H1 (cell line): ENCODE measurements around the gene ATAD3A. TPM values are rescaled to one million over a fixed set of nuclear protein-coding genes. Genes with fewer than 3 reads are reported as not detected.

Experiments
- CTCF ChIA-PET: fragments of 300-600 bp; sonication (Branson Sonifier 250); formaldehyde crosslinking; loops from one replicate; lab custom pipeline; 2021; ENCODE audit not compliant: partially characterized antibody; lab: Charles Lee
- POLR2A ChIA-PET: fragments of 300-600 bp; sonication (Branson Sonifier 250); formaldehyde crosslinking; loops from one replicate; lab custom pipeline; 2021; ENCODE audit warnings: inconsistent platforms; ENCODE audit not compliant: partially characterized antibody; lab: Charles Lee
- DNase-seq, 2 experiments: peaks; one replicate each; pipeline versions ENCODE4 v3.0.0 to v3.0.0-alpha.2; 2010 to 2022; ENCODE audit warnings: low spot score in 2 of 2, low read depth in 1 of 2, mixed read lengths in 1 of 2
- FAIRE-seq: peaks from 2 replicates; lab custom pipeline; 2011; peaks lifted over from hg19 to GRCh38; lab: Jason Lieb, UNC
- H2AFZ ChIP-seq: 2 replicates; pipeline ENCODE4 v1.8.1; 2012; ENCODE audit warnings: low read length, inconsistent platforms
- H2AK5ac ChIP-seq: 2 replicates; pipeline ENCODE4 v1.6.1; 2013; ENCODE audit warnings: low read depth, low read length
- H2BK120ac ChIP-seq: replicated peaks from 2 replicates; pipeline ENCODE3; 2013; ENCODE audit warnings: low read depth, low read length, inconsistent platforms
- H2BK12ac ChIP-seq: 2 replicates; pipeline ENCODE4 v1.6.1; 2013; ENCODE audit warnings: low read depth, low read length
- H2BK15ac ChIP-seq: 2 replicates; pipeline ENCODE4 v1.6.1; 2013; ENCODE audit warnings: low read length
- H2BK20ac ChIP-seq: 2 replicates; pipeline ENCODE4 v1.6.1; 2013; ENCODE audit warnings: low read length
- H2BK5ac ChIP-seq: 2 replicates; pipeline ENCODE4 v1.6.1; 2013; ENCODE audit warnings: low read depth, low read length
- H3K14ac ChIP-seq: 2 replicates; pipeline ENCODE4 v1.6.1; 2013; ENCODE audit warnings: inconsistent platforms; ENCODE audit not compliant: insufficient read length
- H3K18ac ChIP-seq: 2 replicates; pipeline ENCODE4 v1.6.1; 2013; ENCODE audit warnings: low read length; ENCODE audit errors: extremely low read depth
- H3K23ac ChIP-seq: 2 replicates; pipeline ENCODE4 v1.6.1; 2013; ENCODE audit warnings: inconsistent platforms; ENCODE audit not compliant: insufficient read length
- H3K23me2 ChIP-seq: 2 replicates; pipeline ENCODE4 v1.6.1; 2013; ENCODE audit warnings: low read depth, low read length
- H3K27ac ChIP-seq: 2 replicates; pipeline ENCODE4 v1.6.1; 2011; ENCODE audit warnings: low read depth, low read length, inconsistent platforms
- H3K27me3 ChIP-seq, 4 experiments: replicated peaks in 1 of 4; 1 replicate in 1 of 4; 2 replicates in 3 of 4; pipeline versions ENCODE4 v1.6.1 to v1.8.1; 2011 to 2013; ENCODE audit warnings: low read length in 3 of 4, mild to moderate bottlenecking in 3 of 4, inconsistent platforms in 2 of 4, mixed read lengths in 2 of 4, moderate library complexity in 1 of 4; ENCODE audit not compliant: control insufficient read depth in 3 of 4, insufficient read depth in 3 of 4; ENCODE audit errors: extremely low read depth in 1 of 4
- H3K36me3 ChIP-seq, 4 experiments: 2 replicates each; pipeline versions ENCODE4 v1.6.1 to v1.8.1; 2011 to 2013; ENCODE audit warnings: mild to moderate bottlenecking in 4 of 4, low read length in 3 of 4, moderate library complexity in 2 of 4, control low read depth in 1 of 4, inconsistent platforms in 1 of 4; ENCODE audit not compliant: insufficient read depth in 4 of 4, control insufficient read depth in 2 of 4
- H3K4ac ChIP-seq: replicated peaks from 2 replicates; pipeline ENCODE3; 2013; ENCODE audit warnings: low read length, low read depth, mixed read lengths, inconsistent platforms; ENCODE audit not compliant: insufficient read length
- H3K4me1 ChIP-seq, 4 experiments: replicated peaks in 1 of 4; 1 replicate in 1 of 4; 2 replicates in 3 of 4; pipeline versions ENCODE4 v1.6.1 to v1.8.1; 2011 to 2013; ENCODE audit warnings: low read length in 3 of 4, inconsistent platforms in 2 of 4, mixed read lengths in 1 of 4; ENCODE audit not compliant: insufficient read depth in 4 of 4, control insufficient read depth in 3 of 4
- H3K4me2 ChIP-seq, 2 experiments: 2 replicates each; pipeline versions ENCODE4 v1.6.1 to v1.8.1; 2011 to 2013; ENCODE audit warnings: low read depth in 2 of 2, low read length in 2 of 2, control low read depth in 1 of 2, inconsistent platforms in 1 of 2, mild to moderate bottlenecking in 1 of 2; ENCODE audit not compliant: insufficient read depth in 1 of 2
- H3K4me3 ChIP-seq, 4 experiments: fragments of 200-600, 300-600 bp in 1 of 4; sonication (generic), shearing (Covaris generic), sonication (Bioruptor Twin) in 1 of 4; 2 replicates each; pipeline versions ENCODE4 v1.5.1 to v1.8.1; 2011 to 2016; ENCODE audit warnings: low read length in 4 of 4, low read depth in 3 of 4, control low read depth in 2 of 4, inconsistent platforms in 2 of 4, mild to moderate bottlenecking in 2 of 4, mixed read lengths in 1 of 4, moderate library complexity in 1 of 4; ENCODE audit not compliant: insufficient read depth in 2 of 4; ENCODE audit errors: extremely low read depth in 1 of 4
- H3K56ac ChIP-seq: replicated peaks from 2 replicates; pipeline ENCODE3; 2013; ENCODE audit warnings: low read depth, mild to moderate bottlenecking, mixed read lengths, low read length, inconsistent platforms; ENCODE audit not compliant: insufficient read length
- H3K79me1 ChIP-seq: 2 replicates; pipeline ENCODE4 v1.6.1; 2013; ENCODE audit warnings: low read depth, low read length, control low read depth
- H3K79me2 ChIP-seq, 2 experiments: 2 replicates each; pipeline versions ENCODE4 v1.6.1 to v1.8.1; 2012 to 2013; ENCODE audit warnings: low read length in 2 of 2, mild to moderate bottlenecking in 2 of 2, inconsistent platforms in 1 of 2; ENCODE audit not compliant: insufficient read depth in 2 of 2, control insufficient read depth in 1 of 2
- H3K9ac ChIP-seq, 4 experiments: replicated peaks in 1 of 4; 1 replicate in 1 of 4; 2 replicates in 3 of 4; pipeline versions ENCODE4 v1.6.1 to v1.8.1; 2011 to 2013; ENCODE audit warnings: low read depth in 3 of 4, low read length in 3 of 4, control low read depth in 2 of 4, mild to moderate bottlenecking in 2 of 4, moderate library complexity in 2 of 4, inconsistent platforms in 1 of 4; ENCODE audit errors: extremely low read depth in 1 of 4
- H3K9me3 ChIP-seq, 2 experiments: 2 replicates each; pipeline versions ENCODE4 v1.6.1 to v1.8.1; 2012 to 2013; ENCODE audit warnings: mild to moderate bottlenecking in 2 of 2, moderate library complexity in 2 of 2, control low read depth in 1 of 2, inconsistent platforms in 1 of 2, low read depth in 1 of 2, low read length in 1 of 2, mixed read lengths in 1 of 2; ENCODE audit not compliant: insufficient read depth in 2 of 2
- H4K20me1 ChIP-seq, 2 experiments: replicated peaks in 1 of 2; 2 replicates each; pipeline versions ENCODE3 to v1.8.1; 2011 to 2013; ENCODE audit warnings: inconsistent platforms in 2 of 2, low read length in 2 of 2, mild to moderate bottlenecking in 1 of 2; ENCODE audit not compliant: insufficient read depth in 2 of 2, control insufficient read depth in 1 of 2
- H4K5ac ChIP-seq: 2 replicates; pipeline ENCODE4 v1.6.1; 2013; ENCODE audit warnings: low read length, low read depth, mixed read lengths, inconsistent platforms; ENCODE audit not compliant: insufficient read length
- H4K8ac ChIP-seq: 2 replicates; pipeline ENCODE4 v1.8.0; 2013; ENCODE audit warnings: mild to moderate bottlenecking, moderate library complexity, low read length, inconsistent platforms; ENCODE audit not compliant: insufficient read depth; ENCODE audit errors: extremely low read depth
- H4K91ac ChIP-seq: replicated peaks from 2 replicates; pipeline ENCODE3; 2013; ENCODE audit warnings: low read length, mixed read lengths, inconsistent platforms; ENCODE audit not compliant: insufficient read length
- BACH1 ChIP-seq: IDR thresholded peaks from 2 replicates; pipeline ENCODE4 v1.6.1; 2012; ENCODE audit warnings: low read length, improper control_type of control experiment
- CBX5 ChIP-seq: fragments of 300-800, 300-1000 bp; sonication (generic); IDR thresholded peaks from 2 replicates; pipeline ENCODE4 v1.7.1; 2016; ENCODE audit warnings: antibody characterized with exemption, low read length, low read depth
- CTBP2 ChIP-seq: IDR thresholded peaks from 2 replicates; pipeline ENCODE4 v1.7.0; 2011; ENCODE audit warnings: borderline replicate concordance, mild to moderate bottlenecking, moderate library complexity, mixed read lengths, low read length; ENCODE audit not compliant: insufficient read depth, insufficient read length
- HDAC6 ChIP-seq: IDR thresholded peaks from one replicate; pipeline ENCODE4 v1.7.1; 2012; ENCODE audit warnings: low read depth, mild to moderate bottlenecking, inconsistent platforms, low read length, moderate library complexity
- KDM1A ChIP-seq: fragments of 200-600, 300-600 bp; sonication (generic); IDR thresholded peaks from 2 replicates; pipeline ENCODE4 v1.7.1; 2016; ENCODE audit warnings: mild to moderate bottlenecking, low read length, borderline replicate concordance
- RBBP5 ChIP-seq: IDR thresholded peaks from 2 replicates; pipeline ENCODE4 v1.7.1; 2012; ENCODE audit warnings: low read depth, mild to moderate bottlenecking, inconsistent platforms, low read length, moderate library complexity, borderline replicate concordance
- RXRA ChIP-seq: IDR thresholded peaks from 2 replicates; pipeline ENCODE4 v1.6.1; 2011; ENCODE audit warnings: low read depth, mild to moderate bottlenecking, low read length, moderate library complexity; ENCODE audit not compliant: insufficient read depth
- SIX5 ChIP-seq: IDR thresholded peaks from 2 replicates; pipeline ENCODE4 v1.6.1; 2011; ENCODE audit warnings: mild to moderate bottlenecking, low read depth, low read length
- SP2 ChIP-seq: IDR thresholded peaks from 2 replicates; pipeline ENCODE4 v1.6.1; 2012; ENCODE audit warnings: mild to moderate bottlenecking, low read length, inconsistent platforms
- WGBS, 2 experiments: shearing (Covaris generic) in 1 of 2; methylation state at CpG; one replicate each; pipeline versions ENCODE4 v1.1.6 to v1.1.7; 2013 to 2015; ENCODE audit warnings: low lambda C conversion rate in 2 of 2, mixed read lengths in 2 of 2, inconsistent platforms in 1 of 2, low coverage in 1 of 2, missing lambda C conversion rate in 1 of 2; ENCODE audit not compliant: insufficient replicate concordance in 2 of 2, insufficient coverage in 1 of 2, insufficient read length in 1 of 2; ENCODE audit errors: extremely low coverage in 1 of 2, missing lambda C conversion rate in 1 of 2; 5-methylcytosine and 5-hydroxymethylcytosine counted together
- polyA plus RNA-seq, 7 experiments: library from polyadenylated mRNA; depleted of rRNA in 3 of 7; stranded (reverse) in 5 of 7; unstranded in 2 of 7; fragments of >200 nt in 5 of 7; fragments of 200-250 nt in 2 of 7; gene quantifications; 1 replicate in 5 of 7; 2 replicates in 1 of 7; 4 replicates in 1 of 7; pipeline versions ENCODE4 v1.2.1 to v1.2.3, GENCODE V29; 2011 to 2013; ENCODE audit warnings: missing spikeins in 2 of 7, mixed read lengths in 2 of 7
- total RNA-seq: library from RNA; stranded (reverse); fragmentation: NEBNext Ultra II Directional; extraction: Animal tissue kit (Norgen Biotek cat#: 25700); gene quantifications from 2 replicates; pipeline ENCODE4 v1.2.1, GENCODE V29; 2021

The ATAD3A gene
- total and polyA plus RNA-seq, 2 of the 8 experiments (the other 6 are each of a cell fraction or from before 2014, with no cell fraction given): 28.3 to 64.7 TPM

DNA sequence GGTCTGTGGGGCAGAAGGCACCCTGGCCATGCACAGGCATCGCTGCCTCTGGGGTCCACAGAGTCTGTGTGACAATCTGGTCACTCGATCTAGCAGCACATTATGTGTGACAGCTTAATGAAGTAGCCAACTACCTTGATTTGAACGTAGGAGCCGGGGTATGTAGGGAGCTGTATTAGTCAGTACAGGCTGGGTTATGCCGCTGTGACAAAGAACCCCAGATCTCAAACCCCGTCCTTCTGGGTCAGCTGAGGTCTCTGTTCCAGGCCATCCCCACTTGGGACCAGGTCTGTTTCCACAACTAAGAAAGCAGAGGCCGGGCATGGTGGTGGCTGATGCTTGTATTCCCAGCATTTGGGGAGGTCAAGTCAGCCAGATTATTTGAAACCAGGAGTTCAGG lies 48.6 kb upstream of the ATAD3A start:
- Histone ChIP-seq H2BK15ac (no peak overlapping the region), H4K91ac (no peak overlapping the region), H3K56ac (no peak overlapping the region), H2AK5ac (no peak overlapping the region), H3K4me3 (no peak overlapping the region), H3K23ac (no peak overlapping the region), H3K18ac (no peak overlapping the region), H2BK12ac (no peak overlapping the region), H3K79me1 (no peaks in the 10 kb centered on the region), H3K9me3 (no peaks in the 10 kb centered on the region), H2BK20ac (no peak overlapping the region), H4K5ac (no peak overlapping the region), H3K4ac (no peak overlapping the region)
- no peak for FAIRE-seq
- POLR2A ChIA-PET: interaction anchor here (0.8 to 3.8 kb wide), 4 partner anchors 22 to 79 kb away, joined by 3 to 10 read pairs (median 4); partner anchors contain the start of gene MRPL20
- TF ChIP-seq CTBP2 (no peak), HDAC6 (no peak), RXRA (no peak), BACH1 (no peak), CBX5 (no peak), SP2 (no peak), SIX5 (no peak), KDM1A (no peak), RBBP5 (no peak)
- TF ChIP-seq, all 59 proteins: peak for 0
- no peak overlapping the region for H2BK120ac ChIP-seq
- H3K4me2 ChIP-seq: no peak overlapping the region
- H3K27me3 ChIP-seq: no peaks in the 10 kb centered on the region
- H3K9ac ChIP-seq: no peak overlapping the region
- H2BK5ac ChIP-seq: no peak overlapping the region
- H4K8ac ChIP-seq: no peak overlapping the region
- H3K79me2 ChIP-seq: no peaks in the 10 kb centered on the region
- H3K27ac ChIP-seq: no peak overlapping the region
- no peaks in the 10 kb centered on the region for H4K20me1 ChIP-seq
- H2AFZ ChIP-seq: no peak overlapping the region
- CTCF ChIA-PET: interaction anchor here (1.2 to 2.0 kb wide), 2 partner anchors 61 to 163 kb away, joined by 3 to 7 read pairs; no protein-coding TSS in a partner anchor
- 91% methylated on average over 7 of the region's 7 CpGs; no CpG with 5 or more reads in 1 of the 2 experiments for WGBS, 2 experiments
- no peaks in the 10 kb centered on the region for H3K23me2 ChIP-seq
- H3K4me1 ChIP-seq: no peaks in the 10 kb centered on the region
- DNase-seq: no peak
- no peaks in the 10 kb centered on the region for H3K36me3 ChIP-seq
- H3K14ac ChIP-seq: no peak overlapping the region
